Stimulated activated naive B cell treated with anti-CD40 and anti-IgM and Interleukin-4, amounts not matched to agents 10 μg/mL and 1 μg/mL and 100 μg/mL, for 72 hours (primary cell): ENCODE measurements around the gene SBK3.
"Not testable (repeated sequence)": the region's sequence is repeated elsewhere in the genome, so short reads cannot be mapped to it uniquely, and the experiment has no call there.

Experiments
- ATAC-seq, 2 donors: fragments of 150-1000 bp; cut with Tn5 transposase; replicated peaks; 2 replicates each; pipeline ENCODE4 v1.10.0; 2021; ENCODE audit warnings: moderate library complexity in 1 of 2
- DNase-seq: peaks from one replicate; pipeline ENCODE4 v3.0.0; 2021
- H3K27ac Mint-ChIP-seq: one replicate; pipeline ENCODE4 v1.8.0; 2022; ENCODE audit warnings: mild to moderate bottlenecking, mixed read lengths
- H3K27me3 Mint-ChIP-seq, 2 donors: one replicate each; pipeline ENCODE4 v1.8.0; 2022; ENCODE audit warnings: mixed read lengths in 2 of 2
- H3K36me3 Mint-ChIP-seq, 2 donors: one replicate each; pipeline ENCODE4 v1.8.0; 2022; ENCODE audit warnings: mixed read lengths in 2 of 2, mild to moderate bottlenecking in 1 of 2
- H3K4me1 Mint-ChIP-seq, 2 donors: one replicate each; pipeline ENCODE4 v1.8.0; 2022; ENCODE audit warnings: mixed read lengths in 2 of 2, mild to moderate bottlenecking in 1 of 2
- H3K4me3 Mint-ChIP-seq, 2 donors: one replicate each; pipeline ENCODE4 v1.8.0; 2022; ENCODE audit warnings: mild to moderate bottlenecking in 2 of 2, mixed read lengths in 2 of 2, moderate library complexity in 1 of 2
- H3K9me3 Mint-ChIP-seq, 2 donors: one replicate each; pipeline ENCODE4 v1.8.0; 2022; ENCODE audit warnings: mixed read lengths in 2 of 2, mild to moderate bottlenecking in 1 of 2

SBK3 gene

GRCh38 chr19:55545443-55545842 lies at the start of gene SBK3:
Gene SBK3 (minus strand): TSS chr19:55545543. CDS start chr19:55545543, 0 bp downstream.
- Mint-ChIP-seq H3K9me3 (peaks cover 3 to 8% of the 10 kb centered on the region in 2 donors), H3K36me3 (peaks cover 0 to 1% of the 10 kb centered on the region in 2 donors), H3K27me3 (peaks cover 52 to 57% of the 10 kb centered on the region in 2 donors), H3K4me3 (no peak within 1 kb of the TSS), H3K4me1 (peaks cover 11 to 16% of the 10 kb centered on the region in 2 donors), H3K27ac (no peak within 1 kb of the TSS)
- ATAC-seq, result no peak
- DNase-seq, result no peak

GRCh38 chr19:55593096-55593772 lies 47.9 kb upstream of the SBK3 start:
- DNase-seq, result no peak
- ATAC-seq, result no peak

GRCh38 chr19:55592391-55593090 lies 47.2 kb upstream of the SBK3 start:
- Mint-ChIP-seq H3K36me3 (peaks cover 39 to 43% of the 10 kb centered on the region in 2 donors), H3K9me3 (peaks cover 7 to 10% of the 10 kb centered on the region in 2 donors), H3K27me3 (no peaks in the 10 kb centered on the region), H3K27ac (no peak overlapping the region), H3K4me3 (no peak overlapping the region), H3K4me1 (peaks cover 1 to 28% of the 10 kb centered on the region in 2 donors)
- DNase-seq (no peak), ATAC-seq (no peak)

More at GRCh38 chr19:55593096-55593772, 47.9 kb upstream of the SBK3 start:
- H3K27ac Mint-ChIP-seq, result no peak overlapping the region
- H3K27me3 Mint-ChIP-seq, result no peaks in the 10 kb centered on the region
- H3K4me1 Mint-ChIP-seq, result peaks cover 6 to 34% of the 10 kb centered on the region in 2 donors
- peaks cover 7 to 10% of the 10 kb centered on the region in 2 donors for H3K9me3 Mint-ChIP-seq
- H3K4me3 Mint-ChIP-seq, result no peak overlapping the region
- peaks cover 44 to 47% of the 10 kb centered on the region in 2 donors for H3K36me3 Mint-ChIP-seq

- Mint-ChIP-seq H3K27ac (no peak overlapping the region), H3K27me3 (no peaks in the 10 kb centered on the region)
- DNase-seq, result no peak
These were observed 46.2 kb upstream of the SBK3 start for GRCh38 chr19:55591555-55591954.

GRCh38 chr19:55590617-55591016 lies 45.3 kb upstream of the SBK3 start:
- ATAC-seq (no peak), DNase-seq (no peak)
- Mint-ChIP-seq H3K4me1 (peaks cover 16 to 34% of the 10 kb centered on the region in 2 donors), H3K27me3 (no peaks in the 10 kb centered on the region), H3K4me3 (no peak overlapping the region), H3K27ac (no peak overlapping the region), H3K9me3 (peaks cover 7 to 8% of the 10 kb centered on the region in 2 donors), H3K36me3 (peaks cover 24 to 26% of the 10 kb centered on the region in 2 donors)

More at GRCh38 chr19:55591555-55591954, 46.2 kb upstream of the SBK3 start:
- Mint-ChIP-seq H3K4me1 (peaks cover 8 to 28% of the 10 kb centered on the region in 2 donors), H3K36me3 (peaks cover 32 to 35% of the 10 kb centered on the region in 2 donors), H3K9me3 (peaks cover 7 to 10% of the 10 kb centered on the region in 2 donors), H3K4me3 (no peak overlapping the region)
- no peak for ATAC-seq

- DNase-seq (no peak), ATAC-seq (no peak)
- Mint-ChIP-seq H3K27me3 (no peaks in the 10 kb centered on the region), H3K27ac (no peak overlapping the region), H3K9me3 (peaks cover 3 to 4% of the 10 kb centered on the region in 2 donors), H3K4me1 (peaks cover 20 to 34% of the 10 kb centered on the region in 2 donors), H3K4me3 (peak overlapping the region in 1 of 2 donors; percentile 10), H3K36me3 (peaks cover 19 to 20% of the 10 kb centered on the region in 2 donors)
These were observed 44.8 kb upstream of the SBK3 start for GRCh38 chr19:55590109-55590508.

- ATAC-seq (no peak), DNase-seq (no peak)
- peaks cover 21 to 33% of the 10 kb centered on the region in 2 donors for H3K4me1 Mint-ChIP-seq
- peaks cover 11 to 12% of the 10 kb centered on the region in 2 donors for H3K36me3 Mint-ChIP-seq
- no peaks in the 10 kb centered on the region for H3K9me3 Mint-ChIP-seq
- H3K4me3 Mint-ChIP-seq, result peak overlapping the region in 1 of 2 donors; percentile 41
- no peaks in the 10 kb centered on the region for H3K27me3 Mint-ChIP-seq
- no peak overlapping the region for H3K27ac Mint-ChIP-seq
These were observed 43.4 kb upstream of the SBK3 start for GRCh38 chr19:55588738-55589137.

GRCh38 chr19:55586976-55587668 lies 41.8 kb upstream of the SBK3 start:
- DNase-seq, result peak; percentile 92
- ATAC-seq, result peak; percentile 98
- Mint-ChIP-seq H3K9me3 (no peaks in the 10 kb centered on the region), H3K4me3 (peak overlapping the region; percentile 84 to 86), H3K36me3 (peaks cover 8 to 9% of the 10 kb centered on the region in 2 donors), H3K4me1 (peaks cover 20 to 33% of the 10 kb centered on the region in 2 donors), H3K27ac (peak overlapping the region; percentile 82), H3K27me3 (no peaks in the 10 kb centered on the region)

- H3K9me3 Mint-ChIP-seq, result no peaks in the 10 kb centered on the region
- H3K27ac Mint-ChIP-seq, result peak overlapping the region; percentile 42
- H3K4me3 Mint-ChIP-seq, result peak overlapping the region; percentile 84 to 86
- peak; percentile 32 for DNase-seq
- H3K4me1 Mint-ChIP-seq, result peaks cover 30 to 38% of the 10 kb centered on the region in 2 donors
- peak; percentile 33 to 56 for ATAC-seq
- no peaks in the 10 kb centered on the region for H3K36me3 Mint-ChIP-seq
- H3K27me3 Mint-ChIP-seq, result no peaks in the 10 kb centered on the region
These were observed 40.5 kb upstream of the SBK3 start for GRCh38 chr19:55585658-55586339.

- H3K9me3 Mint-ChIP-seq, result no peaks in the 10 kb centered on the region
- no peaks in the 10 kb centered on the region for H3K27me3 Mint-ChIP-seq
- H3K4me1 Mint-ChIP-seq, result peaks cover 32 to 42% of the 10 kb centered on the region in 2 donors
- peaks cover 1 to 2% of the 10 kb centered on the region in 2 donors for H3K36me3 Mint-ChIP-seq
- DNase-seq (no peak), ATAC-seq (no peak)
- H3K4me3 Mint-ChIP-seq, result no peak overlapping the region
- H3K27ac Mint-ChIP-seq, result peak overlapping the region; percentile 42
These were observed 39.5 kb upstream of the SBK3 start for GRCh38 chr19:55584871-55585270.

- not testable (repeated sequence) for H3K36me3 Mint-ChIP-seq, H3K27ac Mint-ChIP-seq, ATAC-seq, DNase-seq, H3K4me3 Mint-ChIP-seq, H3K9me3 Mint-ChIP-seq, H3K27me3 Mint-ChIP-seq
- peaks cover 36 to 47% of the 10 kb centered on the region in 2 donors for H3K4me1 Mint-ChIP-seq
These were observed 38.6 kb upstream of the SBK3 start for GRCh38 chr19:55583897-55584296.

GRCh38 chr19:55582284-55582683 lies 36.9 kb upstream of the SBK3 start:
- not testable (repeated sequence) for H3K27me3 Mint-ChIP-seq, H3K4me3 Mint-ChIP-seq, DNase-seq, H3K9me3 Mint-ChIP-seq, H3K27ac Mint-ChIP-seq, ATAC-seq
- Mint-ChIP-seq H3K4me1 (peaks cover 34 to 44% of the 10 kb centered on the region in 2 donors), H3K36me3 (peaks cover 10% of the 10 kb centered on the region in 2 donors)

GRCh38 chr19:55581823-55582223 lies 36.5 kb upstream of the SBK3 start:
- no peak for ATAC-seq
- Mint-ChIP-seq H3K4me1 (peaks cover 31 to 39% of the 10 kb centered on the region in 2 donors), H3K27ac (no peak overlapping the region), H3K27me3 (no peaks in the 10 kb centered on the region), H3K36me3 (peaks cover 15% of the 10 kb centered on the region in 2 donors), H3K4me3 (no peak overlapping the region), H3K9me3 (no peaks in the 10 kb centered on the region)
- no peak for DNase-seq
